Gastrocnemius medialis (tissue), 4 donors: ENCODE results near the gene AGRN.

Source experiments
- CTCF ChIP-seq, 5 experiments: fragments of 450-650 bp in 3 of 5; fragments of 200-600 bp in 2 of 5; sonication (generic) in 2 of 5; IDR thresholded peaks in 4 of 5; conservative IDR thresholded peaks in 1 of 5; 1 replicate in 4 of 5; 2 replicates in 1 of 5; pipeline ENCODE4 v1.5.1; 2016 to 2019; ENCODE audit warnings: antibody characterized with exemption in 5 of 5, mild to moderate bottlenecking in 3 of 5, moderate library complexity in 3 of 5
- POLR2A ChIP-seq, 2 donors: fragments of 450-650 bp; IDR thresholded peaks; one replicate each; pipeline ENCODE4 v1.6.1; 2017; ENCODE audit warnings: antibody characterized with exemption in 2 of 2, mild to moderate bottlenecking in 2 of 2, moderate library complexity in 2 of 2

GRCh38 chr1:1083416-1084371 is 63.8 kb downstream of the AGRN start:
- TF ChIP-seq POLR2A (IDR thresholded peaks at IDR 0.05), result no peak
- TF ChIP-seq CTCF (IDR thresholded peaks at IDR 0.05 in 4 of 5, conservative IDR thresholded peaks at IDR 0.05 in 1 of 5), result no peak
